Sigmoid colon (tissue), 4 donors: ENCODE results near the gene EHD1.

Source experiments
- EP300 ChIP-seq, 4 donors: sonication (generic); formaldehyde crosslinking; IDR thresholded peaks; one replicate each; pipeline ENCODE4 v1.6.1; 2017; ENCODE audit warnings: antibody characterized with exemption in 4 of 4
- POLR2A ChIP-seq, 2 donors: fragments of 450-650 bp; IDR thresholded peaks; one replicate each; pipeline ENCODE4 v1.6.1; 2016; ENCODE audit warnings: antibody characterized with exemption in 2 of 2, mild to moderate bottlenecking in 2 of 2, moderate library complexity in 2 of 2
- POLR2AphosphoS5 ChIP-seq, 4 donors: sonication (generic); formaldehyde crosslinking; IDR thresholded peaks; one replicate each; pipeline ENCODE4 v1.6.1; 2017; ENCODE audit warnings: antibody characterized with exemption in 4 of 4
- TF ChIP-seq, protein P1 (sequence below), 4 experiments: fragments of 450-650 bp in 3 of 4; fragments of 200-600 bp in 1 of 4; IDR thresholded peaks; one replicate each; pipeline ENCODE4 v1.5.1; 2016 to 2019; ENCODE audit warnings: antibody characterized with exemption in 4 of 4, mild to moderate bottlenecking in 3 of 4, moderate library complexity in 2 of 4

DNA sequence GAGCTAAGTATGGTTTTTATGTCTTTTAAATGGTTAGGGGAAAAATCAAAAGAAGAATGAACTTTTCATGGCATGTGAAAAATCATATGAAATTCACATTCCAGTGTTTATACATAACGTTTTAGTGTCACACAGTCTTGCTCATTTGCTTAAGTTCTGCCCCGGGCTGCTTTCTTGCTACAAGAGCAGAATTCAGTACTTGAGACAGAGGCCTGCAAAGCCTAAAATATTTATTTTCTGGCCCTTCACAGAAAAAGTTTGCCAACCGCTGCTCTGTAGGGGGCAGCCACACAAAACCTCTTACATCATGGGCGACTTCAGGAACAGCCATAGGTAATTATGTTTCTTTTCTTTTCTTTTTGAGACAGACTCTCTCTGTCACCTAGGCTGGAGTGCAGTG lies 39.6 kb upstream of the EHD1 start:
- TF ChIP-seq POLR2A (IDR thresholded peaks at IDR 0.05) (no peak), POLR2AphosphoS5 (IDR thresholded peaks at IDR 0.05) (no peak), EP300 (IDR thresholded peaks at IDR 0.05) (no peak)
- TF ChIP-seq, protein P1, sequence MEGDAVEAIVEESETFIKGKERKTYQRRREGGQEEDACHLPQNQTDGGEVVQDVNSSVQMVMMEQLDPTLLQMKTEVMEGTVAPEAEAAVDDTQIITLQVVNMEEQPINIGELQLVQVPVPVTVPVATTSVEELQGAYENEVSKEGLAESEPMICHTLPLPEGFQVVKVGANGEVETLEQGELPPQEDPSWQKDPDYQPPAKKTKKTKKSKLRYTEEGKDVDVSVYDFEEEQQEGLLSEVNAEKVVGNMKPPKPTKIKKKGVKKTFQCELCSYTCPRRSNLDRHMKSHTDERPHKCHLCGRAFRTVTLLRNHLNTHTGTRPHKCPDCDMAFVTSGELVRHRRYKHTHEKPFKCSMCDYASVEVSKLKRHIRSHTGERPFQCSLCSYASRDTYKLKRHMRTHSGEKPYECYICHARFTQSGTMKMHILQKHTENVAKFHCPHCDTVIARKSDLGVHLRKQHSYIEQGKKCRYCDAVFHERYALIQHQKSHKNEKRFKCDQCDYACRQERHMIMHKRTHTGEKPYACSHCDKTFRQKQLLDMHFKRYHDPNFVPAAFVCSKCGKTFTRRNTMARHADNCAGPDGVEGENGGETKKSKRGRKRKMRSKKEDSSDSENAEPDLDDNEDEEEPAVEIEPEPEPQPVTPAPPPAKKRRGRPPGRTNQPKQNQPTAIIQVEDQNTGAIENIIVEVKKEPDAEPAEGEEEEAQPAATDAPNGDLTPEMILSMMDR (IDR thresholded peaks at IDR 0.05): no peak
